ENCODE measurements around the gene ARMC5.

GRCh38 chr16:31502981-31503380 lies 43.7 kb downstream of the ARMC5 start:
- no peak for TF ChIP-seq CTCF (IDR thresholded peaks at IDR 0.05)
- TF ChIP-seq POLR2AphosphoS5 (IDR thresholded peaks at IDR 0.05; ENCODE audit: low read depth, low read length): no peak
- no peak for TF ChIP-seq TAF1 (IDR thresholded peaks at IDR 0.05; ENCODE audit: borderline replicate concordance, low read depth, low read length)
- no peak for TF ChIP-seq EP300 (IDR thresholded peaks at IDR 0.05; ENCODE audit: borderline replicate concordance in 1 of 2, low read depth in 1 of 2, low read length in 1 of 2)
- no peak for TF ChIP-seq EZH2phosphoT487 (IDR thresholded peaks at IDR 0.05; ENCODE audit: borderline replicate concordance, low read depth)
- TF ChIP-seq ZBTB33 (IDR thresholded peaks at IDR 0.05; ENCODE audit: borderline replicate concordance, low read depth): no peak
- TF ChIP-seq CHD2 (IDR thresholded peaks at IDR 0.05; ENCODE audit: low read length, partially characterized antibody): no peak
- no peak for TF ChIP-seq MXI1 (IDR thresholded peaks at IDR 0.05; ENCODE audit: low read depth, low read length)
